ENCODE data around the gene YIPF4. TPM values are rescaled to one million over a fixed set of nuclear protein-coding genes. Genes with fewer than 3 reads are reported as not detected.
"Not testable (repeated sequence)": the region's sequence is repeated elsewhere in the genome, so short reads cannot be mapped to it uniquely, and the experiment has no call there.

Gene YIPF4
- total RNA-seq, 2 experiments from 2014 or later = 23.1 to 39.9 TPM

- POLR2A ChIA-PET = no interaction called here
- CTCF ChIA-PET = no interaction called here
- H3K36me3 Mint-ChIP-seq (ENCODE audit: low read depth) = peaks cover 35% of the 10 kb centered on the region
- no peaks in the 10 kb centered on the region for H3K27me3 Mint-ChIP-seq
- no peak for DNase-seq
- no peaks in the 10 kb centered on the region for H3K9me3 Mint-ChIP-seq
- H3K4me1 Mint-ChIP-seq = peaks cover 51% of the 10 kb centered on the region
- no peak overlapping the region for H3K27ac Mint-ChIP-seq
- H3K4me3 Mint-ChIP-seq = no peak overlapping the region
Observed at GRCh38 chr2:32360416-32360815, 82.7 kb downstream of the YIPF4 start.

DNA sequence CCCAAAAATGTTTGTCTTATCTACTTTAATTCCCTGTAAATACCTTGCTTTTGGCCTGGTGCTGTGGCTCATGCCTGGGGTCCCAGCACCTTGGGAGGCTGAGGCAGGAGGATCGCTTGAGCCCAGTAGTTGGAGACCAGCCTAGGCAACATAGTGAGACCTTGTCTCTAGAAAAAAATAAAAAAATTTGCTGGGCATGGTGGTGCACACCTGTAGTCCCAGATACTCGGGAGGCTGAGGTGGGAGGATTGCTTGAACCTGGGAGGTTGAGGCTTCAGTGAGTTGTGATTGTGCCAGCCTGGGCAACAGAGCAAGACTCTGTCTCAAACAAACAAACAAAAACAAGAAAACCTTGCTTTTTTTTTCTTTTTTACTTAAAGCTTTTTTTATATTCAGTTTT, 85.3 kb downstream of the YIPF4 start:
- DNase-seq, POLR2A ChIA-PET, H3K9me3 Mint-ChIP-seq, H3K4me3 Mint-ChIP-seq, H3K27me3 Mint-ChIP-seq, H3K27ac Mint-ChIP-seq: not testable (repeated sequence)
- peaks cover 53% of the 10 kb centered on the region for H3K4me1 Mint-ChIP-seq
- CTCF ChIA-PET = interaction anchor here (0.6 kb wide), 2 partner anchors 20 to 41 kb away, joined by 3 read pairs; no protein-coding TSS in a partner anchor
- H3K36me3 Mint-ChIP-seq (ENCODE audit: low read depth) = peaks cover 38% of the 10 kb centered on the region

GRCh38 chr2:32363597-32363996, 85.9 kb downstream of the YIPF4 start:
- CTCF ChIA-PET = no interaction called here
- no peak for DNase-seq
- Mint-ChIP-seq H3K36me3 (ENCODE audit: low read depth) (peaks cover 32% of the 10 kb centered on the region), H3K27ac (no peak overlapping the region), H3K4me1 (peaks cover 47% of the 10 kb centered on the region), H3K4me3 (no peak overlapping the region), H3K27me3 (no peaks in the 10 kb centered on the region), H3K9me3 (no peaks in the 10 kb centered on the region)
- POLR2A ChIA-PET = no interaction called here

GRCh38 chr2:32364290-32364689, 86.6 kb downstream of the YIPF4 start:
- not testable (repeated sequence) for H3K27ac Mint-ChIP-seq, H3K4me3 Mint-ChIP-seq

GRCh38 chr2:32365679-32366078, 88.0 kb downstream of the YIPF4 start:
- DNase-seq, H3K27ac Mint-ChIP-seq, H3K27me3 Mint-ChIP-seq, POLR2A ChIA-PET, H3K9me3 Mint-ChIP-seq, H3K4me3 Mint-ChIP-seq: not testable (repeated sequence)
- CTCF ChIA-PET = interaction anchor here (0.7 kb wide), 1 partner anchor 1067 kb away, joined by 3 read pairs; no protein-coding TSS in a partner anchor
- Mint-ChIP-seq H3K36me3 (ENCODE audit: low read depth) (peaks cover 20% of the 10 kb centered on the region), H3K4me1 (peaks cover 30% of the 10 kb centered on the region)

More at GRCh38 chr2:32364290-32364689, 86.6 kb downstream of the YIPF4 start:
- POLR2A ChIA-PET, CTCF ChIA-PET, DNase-seq, H3K27me3 Mint-ChIP-seq, H3K9me3 Mint-ChIP-seq: not testable (repeated sequence)
- Mint-ChIP-seq H3K4me1 (peaks cover 41% of the 10 kb centered on the region), H3K36me3 (ENCODE audit: low read depth) (peaks cover 27% of the 10 kb centered on the region)

Other genes starting within 250 kb of the YIPF4 start
- 10 to 100 TPM; 58.2 to 64.6 TPM for gene DPY30, start 238.1 kb upstream of the YIPF4 start, total RNA-seq
- gene SPAST, start 214.3 kb upstream of the YIPF4 start, total RNA-seq = 10 to 100 TPM; 22.4 to 25.2 TPM
- gene SLC30A6, start 112.0 kb upstream of the YIPF4 start, total RNA-seq = 10 to 100 TPM; 21.0 to 24.2 TPM
- not detected for gene NLRC4, start 13.0 kb upstream of the YIPF4 start, total RNA-seq
- gene BIRC6, start 79.1 kb downstream of the YIPF4 start, total RNA-seq = 100 to 1,000 TPM; 104 to 118 TPM